Measurements from ENCODE around the gene ATP2B2. TPM values are rescaled to one million over a fixed set of nuclear protein-coding genes. Genes with fewer than 3 reads are reported as not detected.

ATP2B2 gene
- total RNA-seq, 2 donors from 2014 or later: 0.14 to 0.74 TPM

DNA sequence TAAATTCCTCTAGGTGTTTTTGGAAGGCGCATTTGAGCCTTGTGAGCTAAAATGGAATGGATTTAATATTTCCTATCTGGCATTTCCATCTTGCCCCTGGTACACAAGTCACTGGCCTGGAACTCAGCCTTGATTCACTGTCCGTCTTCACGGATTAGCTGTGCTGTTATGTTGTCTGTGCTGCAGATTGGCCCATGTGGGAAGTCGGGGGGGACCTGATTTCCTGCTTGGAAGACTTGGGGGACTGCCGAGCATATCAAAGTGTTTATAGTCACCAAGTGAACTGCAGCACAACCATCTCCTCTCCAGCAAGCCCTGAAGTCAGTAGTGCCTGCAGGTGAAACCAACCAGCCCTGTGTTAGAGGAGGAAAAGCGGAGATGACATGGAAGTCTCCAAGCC is 224.8 kb downstream of the ATP2B2 start:
- DNase-seq (ENCODE audit: low spot score): no peak
- H3K4me3 ChIP-seq: no peak overlapping the region
- peaks cover 3 to 22% of the 10 kb centered on the region in 2 donors for H3K36me3 ChIP-seq
- H3K4me1 ChIP-seq (replicated peaks): no peaks in the 10 kb centered on the region
- no peak for TF ChIP-seq POLR2A (IDR thresholded peaks at IDR 0.05)
- TF ChIP-seq, protein P1, sequence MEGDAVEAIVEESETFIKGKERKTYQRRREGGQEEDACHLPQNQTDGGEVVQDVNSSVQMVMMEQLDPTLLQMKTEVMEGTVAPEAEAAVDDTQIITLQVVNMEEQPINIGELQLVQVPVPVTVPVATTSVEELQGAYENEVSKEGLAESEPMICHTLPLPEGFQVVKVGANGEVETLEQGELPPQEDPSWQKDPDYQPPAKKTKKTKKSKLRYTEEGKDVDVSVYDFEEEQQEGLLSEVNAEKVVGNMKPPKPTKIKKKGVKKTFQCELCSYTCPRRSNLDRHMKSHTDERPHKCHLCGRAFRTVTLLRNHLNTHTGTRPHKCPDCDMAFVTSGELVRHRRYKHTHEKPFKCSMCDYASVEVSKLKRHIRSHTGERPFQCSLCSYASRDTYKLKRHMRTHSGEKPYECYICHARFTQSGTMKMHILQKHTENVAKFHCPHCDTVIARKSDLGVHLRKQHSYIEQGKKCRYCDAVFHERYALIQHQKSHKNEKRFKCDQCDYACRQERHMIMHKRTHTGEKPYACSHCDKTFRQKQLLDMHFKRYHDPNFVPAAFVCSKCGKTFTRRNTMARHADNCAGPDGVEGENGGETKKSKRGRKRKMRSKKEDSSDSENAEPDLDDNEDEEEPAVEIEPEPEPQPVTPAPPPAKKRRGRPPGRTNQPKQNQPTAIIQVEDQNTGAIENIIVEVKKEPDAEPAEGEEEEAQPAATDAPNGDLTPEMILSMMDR (IDR thresholded peaks at IDR 0.05): no peak
- no peak for TF ChIP-seq POLR2AphosphoS5 (IDR thresholded peaks at IDR 0.05)
- WGBS: 89% methylated on average over 6 of the region's 6 CpGs
- no peak overlapping the region for H3K27ac ChIP-seq
- intact Hi-C loops (cut with DNase I): no loop called here
- H3K9me3 ChIP-seq: no peaks in the 10 kb centered on the region
- H3K27me3 ChIP-seq (replicated peaks; ENCODE audit: insufficient read depth): no peaks in the 10 kb centered on the region

DNA sequence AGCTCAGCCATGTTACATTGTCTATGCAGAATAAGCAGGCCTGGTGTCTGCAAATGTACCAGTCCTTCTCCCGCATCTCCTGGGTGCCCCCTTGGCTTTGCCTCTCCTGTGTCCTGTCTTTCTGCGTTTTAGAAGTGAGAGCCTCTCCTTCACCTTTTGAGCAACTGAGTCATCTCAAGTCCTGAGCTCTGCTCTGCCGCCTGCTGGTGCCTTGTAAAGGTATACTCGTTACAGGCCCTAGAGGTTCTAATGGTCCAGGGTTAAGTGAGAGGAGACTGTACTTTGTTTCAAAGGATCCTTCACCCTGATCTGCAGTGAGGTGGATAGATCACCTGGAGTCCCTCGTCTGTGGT is 225.2 kb downstream of the ATP2B2 start:
- DNase-seq (ENCODE audit: low spot score): no peak
- Histone ChIP-seq H3K27ac (no peak overlapping the region), H3K27me3 (replicated peaks; ENCODE audit: insufficient read depth) (no peaks in the 10 kb centered on the region), H3K4me1 (replicated peaks) (no peaks in the 10 kb centered on the region), H3K4me3 (no peak overlapping the region), H3K9me3 (no peaks in the 10 kb centered on the region), H3K36me3 (peaks cover 3 to 22% of the 10 kb centered on the region in 2 donors)
- TF ChIP-seq, protein P1 (IDR thresholded peaks at IDR 0.05): no peak
- TF ChIP-seq POLR2A (IDR thresholded peaks at IDR 0.05) (no peak), POLR2AphosphoS5 (IDR thresholded peaks at IDR 0.05) (no peak)
- 76% methylated on average over 5 of the region's 5 CpGs for WGBS
- intact Hi-C loops (cut with DNase I): no loop called here

DNA sequence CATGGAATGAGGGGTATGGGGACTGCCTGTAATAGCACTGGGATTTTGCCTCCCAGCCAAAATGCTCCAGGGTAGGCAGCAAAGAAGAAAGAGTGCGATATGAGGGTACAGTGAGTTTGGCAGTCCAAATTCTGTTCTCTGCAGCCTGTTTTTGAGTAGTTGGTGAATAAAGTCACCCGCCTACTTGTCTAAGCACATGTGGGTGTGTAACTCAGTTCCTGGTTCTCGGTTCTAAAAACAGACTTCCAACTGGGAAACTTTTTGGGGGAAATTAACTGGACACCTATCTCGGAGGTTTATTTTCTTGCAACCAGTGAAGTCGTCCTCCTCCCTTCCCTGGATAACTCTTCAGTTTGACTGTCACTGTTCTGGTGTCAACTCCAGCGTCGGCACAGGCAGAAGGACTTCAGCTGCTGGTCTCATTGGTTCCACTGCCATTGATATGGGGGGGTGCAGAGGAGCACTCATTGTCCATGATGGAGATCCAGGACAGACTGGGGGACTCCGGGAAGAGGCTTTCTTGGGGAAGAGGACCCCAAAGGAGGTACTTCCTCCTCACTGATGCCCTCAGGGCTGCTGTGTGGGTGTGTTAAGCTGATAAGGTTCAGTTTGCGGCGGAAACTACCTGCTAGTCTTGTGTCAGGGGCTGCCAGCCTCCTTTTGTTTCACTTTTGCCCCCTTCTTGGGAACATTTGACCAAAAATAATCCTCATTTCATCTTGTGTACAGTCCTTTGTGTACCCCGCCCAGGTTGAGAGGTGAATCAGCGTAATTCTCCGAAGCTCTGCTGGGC is 225.8 kb downstream of the ATP2B2 start:
- DNase-seq (ENCODE audit: low spot score): no peak
- TF ChIP-seq, protein P1 (IDR thresholded peaks at IDR 0.05): no peak
- TF ChIP-seq POLR2A (IDR thresholded peaks at IDR 0.05) (no peak), POLR2AphosphoS5 (IDR thresholded peaks at IDR 0.05) (no peak)
- no peak overlapping the region for H3K4me3 ChIP-seq
- H3K4me1 ChIP-seq (replicated peaks): no peaks in the 10 kb centered on the region
- peaks cover 3 to 22% of the 10 kb centered on the region in 2 donors for H3K36me3 ChIP-seq
- H3K9me3 ChIP-seq: no peaks in the 10 kb centered on the region
- no peak overlapping the region for H3K27ac ChIP-seq
- WGBS: 91% methylated on average over 13 of the region's 13 CpGs
- intact Hi-C loops (cut with DNase I): no loop called here
- no peaks in the 10 kb centered on the region for H3K27me3 ChIP-seq (replicated peaks; ENCODE audit: insufficient read depth)

DNA sequence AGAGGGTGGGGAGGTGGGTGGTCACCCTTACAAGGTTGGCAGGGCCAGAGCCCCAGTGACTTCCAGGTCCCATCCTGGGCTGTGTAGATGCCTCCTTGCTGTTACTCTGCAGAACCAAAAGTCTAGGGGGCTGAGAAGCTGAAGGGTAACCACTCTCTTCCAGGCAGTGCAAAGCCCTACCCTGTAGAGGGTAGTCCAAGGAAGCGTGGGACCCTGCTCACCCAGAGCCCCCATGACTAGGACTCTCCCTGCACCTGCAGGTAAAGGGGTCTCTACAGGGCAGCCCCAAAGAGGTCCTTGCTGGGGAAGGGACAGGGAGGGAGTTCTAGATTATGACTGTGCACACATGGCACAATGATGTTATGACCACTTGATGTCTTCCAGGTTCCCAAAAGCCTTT is 226.9 kb downstream of the ATP2B2 start:
- H3K27ac ChIP-seq: no peak overlapping the region
- intact Hi-C loops (cut with DNase I): no loop called here
- H3K36me3 ChIP-seq: peaks cover 3 to 22% of the 10 kb centered on the region in 2 donors
- TF ChIP-seq POLR2AphosphoS5 (IDR thresholded peaks at IDR 0.05) (no peak), POLR2A (IDR thresholded peaks at IDR 0.05) (no peak)
- TF ChIP-seq, protein P1 (IDR thresholded peaks at IDR 0.05): no peak
- no peak for DNase-seq (ENCODE audit: low spot score)
- peaks cover under 1% of the 10 kb centered on the region for H3K4me1 ChIP-seq (replicated peaks)
- H3K4me3 ChIP-seq: no peak overlapping the region
- no peaks in the 10 kb centered on the region for H3K27me3 ChIP-seq (replicated peaks; ENCODE audit: insufficient read depth)
- WGBS: 100% methylated on average over 1 of the region's 1 CpG
- no peaks in the 10 kb centered on the region for H3K9me3 ChIP-seq

DNA sequence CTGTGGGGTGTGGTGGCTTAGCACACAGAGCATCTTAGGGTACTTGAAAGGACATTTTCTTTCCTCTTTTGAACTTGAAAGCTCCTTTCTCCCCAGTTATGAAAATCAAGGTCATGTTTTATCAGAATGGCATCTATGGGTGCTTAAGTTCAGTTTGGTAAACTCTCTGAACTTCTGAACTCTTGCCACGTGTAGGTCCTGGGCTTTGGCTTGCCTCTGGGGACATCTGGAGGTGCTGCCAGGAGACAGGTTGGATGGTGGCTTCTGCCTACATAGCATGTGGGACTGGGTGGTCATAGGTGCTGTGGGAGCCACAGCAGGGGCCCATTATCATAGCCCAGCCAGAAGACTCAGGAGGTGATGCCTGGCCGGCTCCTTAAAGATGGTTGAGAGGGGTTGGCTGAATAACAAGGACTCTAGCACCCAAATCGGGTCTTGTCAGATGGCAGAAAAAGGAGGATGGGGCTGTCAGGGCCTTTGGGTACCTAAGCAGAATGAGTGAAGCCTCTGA is 228.2 kb downstream of the ATP2B2 start:
- H3K4me1 ChIP-seq (replicated peaks): peaks cover 5% of the 10 kb centered on the region
- H3K9me3 ChIP-seq: no peaks in the 10 kb centered on the region
- H3K36me3 ChIP-seq: peaks cover 3 to 22% of the 10 kb centered on the region in 2 donors
- intact Hi-C loops (cut with DNase I): no loop called here
- no peak overlapping the region for H3K4me3 ChIP-seq
- WGBS: 85% methylated on average over 3 of the region's 3 CpGs
- no peak for TF ChIP-seq POLR2AphosphoS5 (IDR thresholded peaks at IDR 0.05)
- TF ChIP-seq, protein P1 (IDR thresholded peaks at IDR 0.05): no peak
- no peak for TF ChIP-seq POLR2A (IDR thresholded peaks at IDR 0.05)
- no peaks in the 10 kb centered on the region for H3K27me3 ChIP-seq (replicated peaks; ENCODE audit: insufficient read depth)
- H3K27ac ChIP-seq: no peak overlapping the region
- no peak for DNase-seq (ENCODE audit: low spot score)
